HepG2 (cell line): ENCODE measurements around the gene AXIN1. TPM values are rescaled to one million over a fixed set of nuclear protein-coding genes. Genes with fewer than 3 reads are reported as not detected.

Experiments used
- ATF1 ChIP-seq: IDR thresholded peaks from 2 replicates; pipeline ENCODE4 v1.6.1; 2016; ENCODE audit warnings: mild to moderate bottlenecking, control low read depth
- GLI4 ChIP-seq: sonication (generic); formaldehyde crosslinking; IDR thresholded peaks from 2 replicates; pipeline ENCODE4 v1.5.1; 2020; ENCODE audit warnings: missing genetic modification reagents, mild to moderate bottlenecking, moderate library complexity, borderline replicate concordance
- KDM1A ChIP-seq: IDR thresholded peaks from 2 replicates; pipeline ENCODE4 v1.6.1; 2016; ENCODE audit warnings: missing compliant biosample characterization
- NONO ChIP-seq, 2 experiments: fragments of 450-650 bp in 1 of 2; sonication (generic) in 1 of 2; formaldehyde crosslinking in 1 of 2; IDR thresholded peaks in 1 of 2; conservative IDR thresholded peaks in 1 of 2; 2 replicates each; pipeline versions ENCODE4 v1.6.1 to v1.8.0; 2017 to 2022; ENCODE audit warnings: mild to moderate bottlenecking in 1 of 2, missing genetic modification reagents in 1 of 2, moderate library complexity in 1 of 2
- U2AF1 ChIP-seq: fragments of 200-400 bp; formaldehyde crosslinking; optimal IDR thresholded peaks from 2 replicates; pipeline ENCODE3; 2017; ENCODE audit warnings: mild to moderate bottlenecking, low read depth, low read length
- ZNF18 ChIP-seq: sonication (generic); formaldehyde crosslinking; IDR thresholded peaks from 2 replicates; pipeline ENCODE4 v1.8.0; 2022; ENCODE audit warnings: mild to moderate bottlenecking, missing genetic modification reagents; ENCODE audit not compliant: insufficient replicate concordance
- ZNF234 ChIP-seq: sonication (generic); formaldehyde crosslinking; conservative IDR thresholded peaks from 2 replicates; pipeline ENCODE4 v1.5.1; 2020; ENCODE audit warnings: mild to moderate bottlenecking, missing genetic modification reagents
- ZNF414 ChIP-seq: sonication (generic); formaldehyde crosslinking; IDR thresholded peaks from 2 replicates; pipeline ENCODE4 v1.5.0; 2020; ENCODE audit warnings: missing genetic modification reagents
- ZNF446 ChIP-seq: sonication (generic); formaldehyde crosslinking; IDR thresholded peaks from 2 replicates; pipeline ENCODE4 v1.5.0; 2020; ENCODE audit warnings: mild to moderate bottlenecking, missing genetic modification reagents
- ZNF598 ChIP-seq: sonication (generic); formaldehyde crosslinking; IDR thresholded peaks from 2 replicates; pipeline ENCODE4 v1.5.1; 2020; ENCODE audit warnings: mild to moderate bottlenecking, missing genetic modification reagents, borderline replicate concordance
- ZNF678 ChIP-seq: sonication (generic); formaldehyde crosslinking; IDR thresholded peaks from 2 replicates; pipeline ENCODE4 v1.4.0; 2020; ENCODE audit warnings: mild to moderate bottlenecking, missing genetic modification reagents
- ZNF773 ChIP-seq: sonication (generic); formaldehyde crosslinking; IDR thresholded peaks from 2 replicates; pipeline ENCODE4 v1.4.0; 2020; ENCODE audit warnings: missing genetic modification reagents, borderline replicate concordance
- ZNF83 ChIP-seq: sonication (generic); formaldehyde crosslinking; IDR thresholded peaks from 2 replicates; pipeline ENCODE4 v1.4.0; 2020; ENCODE audit warnings: missing genetic modification reagents, mild to moderate bottlenecking, borderline replicate concordance
- ZNF891 ChIP-seq: sonication (generic); formaldehyde crosslinking; IDR thresholded peaks from 2 replicates; pipeline ENCODE4 v1.5.0; 2020; ENCODE audit warnings: mild to moderate bottlenecking, missing genetic modification reagents
- ZSCAN31 ChIP-seq: sonication (generic); formaldehyde crosslinking; IDR thresholded peaks from 2 replicates; pipeline ENCODE4 v1.5.0; 2020; ENCODE audit warnings: low read depth, mild to moderate bottlenecking, missing genetic modification reagents
- polyA plus RNA-seq, 8 experiments: library from polyadenylated mRNA; depleted of rRNA in 3 of 8; stranded (reverse) in 7 of 8; unstranded in 1 of 8; fragments of >200 nt; fragmentation: Illumina TruSeq in 4 of 8; extraction: Trizol in 4 of 8; gene quantifications; 2 replicates each; pipeline versions ENCODE4 v1.2.1 to v1.2.3, GENCODE V29; 2011 to 2016; ENCODE audit warnings: low read depth in 4 of 8, missing spikeins in 1 of 8, mixed read lengths in 1 of 8; ENCODE audit not compliant: insufficient read depth in 1 of 8
- total RNA-seq, 5 experiments: library from RNA; depleted of rRNA; stranded (reverse); fragments of >200 nt; fragmentation: Illumina TruSeq; extraction: Trizol; gene quantifications; 2 replicates each; pipeline ENCODE4 v1.2.3, GENCODE V29; 2016; ENCODE audit warnings: low read depth in 1 of 5
- TF ChIP-seq, protein P1 (sequence below): sonication (generic); formaldehyde crosslinking; IDR thresholded peaks from 2 replicates; pipeline ENCODE4 v1.5.1; 2020; ENCODE audit warnings: missing genetic modification reagents, mild to moderate bottlenecking, borderline replicate concordance
- TF ChIP-seq, protein P2 (sequence below): sonication (generic); formaldehyde crosslinking; IDR thresholded peaks from 2 replicates; pipeline ENCODE4 v1.4.0; 2020; ENCODE audit warnings: missing genetic modification reagents, borderline replicate concordance

Gene AXIN1
- total and polyA plus RNA-seq, 2 of the 13 experiments (the other 11 are each of a cell fraction or from before 2014, with no cell fraction given) = 24.0 to 26.0 TPM

DNA sequence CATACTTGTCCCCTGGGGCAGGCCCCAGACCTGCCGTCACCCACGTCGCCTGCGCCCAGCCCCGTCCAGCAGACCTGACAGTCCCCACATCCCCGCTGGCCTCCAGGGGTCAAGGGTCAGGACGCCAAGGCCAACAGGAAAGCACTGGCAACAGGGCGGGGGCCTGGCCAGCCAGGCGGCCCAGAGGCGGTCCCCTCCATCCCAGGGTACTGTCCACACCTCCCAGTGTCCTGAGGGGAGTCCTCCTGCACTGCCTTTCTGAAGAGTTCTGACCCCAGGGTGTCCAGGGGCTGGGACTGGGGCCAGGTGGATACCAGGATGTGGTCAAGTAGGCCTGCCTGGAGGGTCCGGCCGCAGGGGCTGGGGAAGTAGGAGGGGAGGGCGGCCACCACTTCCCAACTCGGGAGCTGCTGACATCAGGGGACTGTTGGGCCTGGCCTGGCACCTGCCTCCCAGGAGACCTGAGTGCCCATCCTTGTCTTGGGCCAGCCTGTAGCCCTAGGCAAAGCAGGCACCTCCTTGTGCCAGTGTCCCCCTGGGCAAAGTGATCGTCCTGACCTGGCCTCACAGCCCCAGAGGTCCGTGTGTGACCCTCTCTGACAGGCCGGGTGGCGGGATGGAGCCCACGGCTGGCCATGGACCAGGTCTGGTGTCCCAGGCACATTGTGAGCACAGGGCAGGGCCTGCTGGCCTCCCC lies 6.7 kb upstream of the AXIN1 start (continued):
- TF ChIP-seq, protein P1, sequence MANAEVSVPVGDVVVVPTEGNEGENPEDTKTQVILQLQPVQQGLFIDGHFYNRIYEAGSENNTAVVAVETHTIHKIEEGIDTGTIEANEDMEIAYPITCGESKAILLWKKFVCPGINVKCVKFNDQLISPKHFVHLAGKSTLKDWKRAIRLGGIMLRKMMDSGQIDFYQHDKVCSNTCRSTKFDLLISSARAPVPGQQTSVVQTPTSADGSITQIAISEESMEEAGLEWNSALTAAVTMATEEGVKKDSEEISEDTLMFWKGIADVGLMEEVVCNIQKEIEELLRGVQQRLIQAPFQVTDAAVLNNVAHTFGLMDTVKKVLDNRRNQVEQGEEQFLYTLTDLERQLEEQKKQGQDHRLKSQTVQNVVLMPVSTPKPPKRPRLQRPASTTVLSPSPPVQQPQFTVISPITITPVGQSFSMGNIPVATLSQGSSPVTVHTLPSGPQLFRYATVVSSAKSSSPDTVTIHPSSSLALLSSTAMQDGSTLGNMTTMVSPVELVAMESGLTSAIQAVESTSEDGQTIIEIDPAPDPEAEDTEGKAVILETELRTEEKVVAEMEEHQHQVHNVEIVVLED (CRISPR knock-in tag) = peak; percentile 75
- no peak for TF ChIP-seq ZNF678 (CRISPR knock-in tag)
- no peak for TF ChIP-seq ZNF446 (CRISPR knock-in tag)
- peak; percentile 94 for TF ChIP-seq ZNF598
- no peak for TF ChIP-seq NONO (IDR thresholded peaks at IDR 0.05)
- peak; percentile 87 for TF ChIP-seq NONO (CRISPR knock-in tag; conservative IDR thresholded peaks at IDR 0.05)
- TF ChIP-seq, protein P2, sequence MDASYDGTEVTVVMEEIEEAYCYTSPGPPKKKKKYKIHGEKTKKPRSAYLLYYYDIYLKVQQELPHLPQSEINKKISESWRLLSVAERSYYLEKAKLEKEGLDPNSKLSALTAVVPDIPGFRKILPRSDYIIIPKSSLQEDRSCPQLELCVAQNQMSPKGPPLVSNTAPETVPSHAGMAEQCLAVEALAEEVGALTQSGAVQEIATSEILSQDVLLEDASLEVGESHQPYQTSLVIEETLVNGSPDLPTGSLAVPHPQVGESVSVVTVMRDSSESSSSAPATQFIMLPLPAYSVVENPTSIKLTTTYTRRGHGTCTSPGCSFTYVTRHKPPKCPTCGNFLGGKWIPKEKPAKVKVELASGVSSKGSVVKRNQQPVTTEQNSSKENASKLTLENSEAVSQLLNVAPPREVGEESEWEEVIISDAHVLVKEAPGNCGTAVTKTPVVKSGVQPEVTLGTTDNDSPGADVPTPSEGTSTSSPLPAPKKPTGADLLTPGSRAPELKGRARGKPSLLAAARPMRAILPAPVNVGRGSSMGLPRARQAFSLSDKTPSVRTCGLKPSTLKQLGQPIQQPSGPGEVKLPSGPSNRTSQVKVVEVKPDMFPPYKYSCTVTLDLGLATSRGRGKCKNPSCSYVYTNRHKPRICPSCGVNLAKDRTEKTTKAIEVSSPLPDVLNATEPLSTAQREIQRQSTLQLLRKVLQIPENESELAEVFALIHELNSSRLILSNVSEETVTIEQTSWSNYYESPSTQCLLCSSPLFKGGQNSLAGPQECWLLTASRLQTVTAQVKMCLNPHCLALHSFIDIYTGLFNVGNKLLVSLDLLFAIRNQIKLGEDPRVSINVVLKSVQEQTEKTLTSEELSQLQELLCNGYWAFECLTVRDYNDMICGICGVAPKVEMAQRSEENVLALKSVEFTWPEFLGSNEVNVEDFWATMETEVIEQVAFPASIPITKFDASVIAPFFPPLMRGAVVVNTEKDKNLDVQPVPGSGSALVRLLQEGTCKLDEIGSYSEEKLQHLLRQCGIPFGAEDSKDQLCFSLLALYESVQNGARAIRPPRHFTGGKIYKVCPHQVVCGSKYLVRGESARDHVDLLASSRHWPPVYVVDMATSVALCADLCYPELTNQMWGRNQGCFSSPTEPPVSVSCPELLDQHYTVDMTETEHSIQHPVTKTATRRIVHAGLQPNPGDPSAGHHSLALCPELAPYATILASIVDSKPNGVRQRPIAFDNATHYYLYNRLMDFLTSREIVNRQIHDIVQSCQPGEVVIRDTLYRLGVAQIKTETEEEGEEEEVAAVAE = 0 out of 2 replicates have a peak, but pooled peaks have one; percentile 43
- peak; percentile 79; the same call in 1 of the 2 replicates for TF ChIP-seq ZNF83 (CRISPR knock-in tag)
- TF ChIP-seq ZNF414 (CRISPR knock-in tag) = no peak
- no peak for TF ChIP-seq GLI4
- no peak for TF ChIP-seq ZNF773 (CRISPR knock-in tag)
- no peak for TF ChIP-seq ZNF234 (CRISPR knock-in tag)
- no peak for TF ChIP-seq ZNF18 (CRISPR knock-in tag)
- TF ChIP-seq KDM1A (CRISPR knock-in tag) = 0 out of 2 replicates have a peak, but pooled peaks have one; percentile 27
- TF ChIP-seq ZSCAN31 (CRISPR knock-in tag) = peak; percentile 60; the same call in 1 of the 2 replicates
- no peak for TF ChIP-seq ATF1
- peak; percentile 49; the same call in 1 of the 2 replicates for TF ChIP-seq ZNF891 (CRISPR knock-in tag)
- no peak for TF ChIP-seq U2AF1
